Stimulated activated CD8-positive, alpha-beta memory T cell treated with anti-CD3 and anti-CD28 coated beads, Interleukin-4, amount 100 ng/mL, for 48 hours (primary cell): ENCODE results near the gene PPP1R14D.
"Not testable (repeated sequence)": the region's sequence is repeated elsewhere in the genome, so short reads cannot be mapped to it uniquely, and the experiment has no call there.

Experiments
- DNase-seq: peaks from one replicate; pipeline ENCODE4 v3.0.0-alpha.2; 2020

The PPP1R14D gene

GRCh38 chr15:40828447-40829036, at the start of gene PPP1R14D:
PPP1R14D (minus strand) TSS chr15:40828708; CDS start chr15:40828641, 67 bp downstream.
- DNase-seq = no peak

- no peak for DNase-seq
Observed at GRCh38 chr15:40877694-40878093, 49.2 kb upstream of the PPP1R14D start.

GRCh38 chr15:40875991-40876730, 47.7 kb upstream of the PPP1R14D start:
- no peak for DNase-seq

GRCh38 chr15:40873694-40874561, 45.4 kb upstream of the PPP1R14D start, which contains the start of gene RHOV:
RHOV (minus strand) TSS chr15:40874234; CDS start chr15:40874139, 95 bp downstream.
- DNase-seq = peak; percentile 76

- DNase-seq = no peak
Observed at GRCh38 chr15:40872791-40873693, 44.5 kb upstream of the PPP1R14D start.

GRCh38 chr15:40871749-40872617, 43.5 kb upstream of the PPP1R14D start:
- peak; percentile 34 for DNase-seq

GRCh38 chr15:40870716-40871115, 42.2 kb upstream of the PPP1R14D start:
- no peak for DNase-seq

- no peak for DNase-seq
Observed at GRCh38 chr15:40869686-40870085, 41.2 kb upstream of the PPP1R14D start.

GRCh38 chr15:40867199-40867598, 38.7 kb upstream of the PPP1R14D start:
- DNase-seq = no peak

- no peak for DNase-seq
Observed at GRCh38 chr15:40863660-40864270, 35.3 kb upstream of the PPP1R14D start.

- DNase-seq = not testable (repeated sequence)
Observed at GRCh38 chr15:40861147-40861546, 32.6 kb upstream of the PPP1R14D start.

- DNase-seq = peak; percentile 94
Observed at GRCh38 chr15:40859206-40859851, 30.8 kb upstream of the PPP1R14D start.

- DNase-seq = no peak
Observed at GRCh38 chr15:40858706-40859105, 30.2 kb upstream of the PPP1R14D start.

GRCh38 chr15:40857601-40858341, 29.3 kb upstream of the PPP1R14D start:
- peak; percentile 92 for DNase-seq

- DNase-seq = no peak
Observed at GRCh38 chr15:40856746-40857145, 28.2 kb upstream of the PPP1R14D start.

GRCh38 chr15:40855706-40856234, 27.3 kb upstream of the PPP1R14D start:
- DNase-seq = no peak

GRCh38 chr15:40854161-40854560, 25.7 kb upstream of the PPP1R14D start:
- DNase-seq = no peak

GRCh38 chr15:40853241-40853890, 24.9 kb upstream of the PPP1R14D start:
- no peak for DNase-seq

GRCh38 chr15:40852529-40852928, 24.0 kb upstream of the PPP1R14D start:
- no peak for DNase-seq
